WTC11 (cell line): ENCODE data around the gene TMX4. TPM values are rescaled to one million over a fixed set of nuclear protein-coding genes. Genes with fewer than 3 reads are reported as not detected.

ENCODE experiments used
- ATAC-seq: fragments of 200-7000 bp; cut with Tn5 transposase; 2 replicates; pipeline ENCODE4 v1.10.0; 2021; ENCODE audit warnings: mild to moderate bottlenecking, moderate library complexity
- CTCF ChIA-PET: fragments of 300-600 bp; sonication (Branson Sonifier 250); formaldehyde crosslinking; loops from one replicate; lab custom pipeline; 2021; ENCODE audit warnings: antibody characterized with exemption; lab: Charles Lee
- POLR2A ChIA-PET: fragments of 350-600 bp; sonication (Branson Sonifier 250); formaldehyde crosslinking; loops from one replicate; lab custom pipeline; 2021; ENCODE audit warnings: antibody characterized with exemption; lab: Charles Lee
- DNase-seq: peaks from one replicate; pipeline ENCODE4 v3.0.0; 2021; ENCODE audit warnings: low spot score
- H3K27ac Mint-ChIP-seq: 2 replicates; pipeline ENCODE4 v1.8.0; 2021; ENCODE audit warnings: mixed read lengths
- H3K27me3 Mint-ChIP-seq: 2 replicates; pipeline ENCODE4 v1.8.0; 2021; ENCODE audit warnings: low read depth, mild to moderate bottlenecking, moderate library complexity, mixed read lengths
- H3K36me3 Mint-ChIP-seq: 2 replicates; pipeline ENCODE4 v1.8.0; 2021; ENCODE audit warnings: mixed read lengths
- H3K4me1 Mint-ChIP-seq: 2 replicates; pipeline ENCODE4 v1.8.0; 2022; ENCODE audit warnings: mixed read lengths
- H3K4me3 Mint-ChIP-seq: 2 replicates; pipeline ENCODE4 v1.8.0; 2021; ENCODE audit warnings: mild to moderate bottlenecking, moderate library complexity, mixed read lengths
- H3K9me3 Mint-ChIP-seq: 2 replicates; pipeline ENCODE4 v1.8.0; 2021; ENCODE audit warnings: mixed read lengths
- CBFB ChIP-seq: sonication (generic); formaldehyde crosslinking; IDR thresholded peaks from 2 replicates; pipeline ENCODE4 v1.8.1; 2022; ENCODE audit warnings: mild to moderate bottlenecking, low read depth, missing genetic modification reagents
- ESRRA ChIP-seq: sonication (generic); formaldehyde crosslinking; IDR thresholded peaks from 2 replicates; pipeline ENCODE4 v1.8.1; 2022; ENCODE audit warnings: mild to moderate bottlenecking, missing genetic modification reagents, borderline replicate concordance
- GABPB1 ChIP-seq: sonication (generic); formaldehyde crosslinking; IDR thresholded peaks from 2 replicates; pipeline ENCODE4 v1.8.1; 2023; ENCODE audit warnings: mild to moderate bottlenecking, missing genetic modification reagents
- NFATC4 ChIP-seq: fragments of 250-450 bp; sonication (Bioruptor Pico); IDR thresholded peaks from 2 replicates; pipeline ENCODE4 v1.9.0; 2021; ENCODE audit warnings: mild to moderate bottlenecking
- NFE2L1 ChIP-seq: sonication (generic); formaldehyde crosslinking; IDR thresholded peaks from 2 replicates; pipeline ENCODE4 v1.8.1; 2023; ENCODE audit warnings: missing genetic modification reagents
- SP1 ChIP-seq: sonication (generic); formaldehyde crosslinking; conservative IDR thresholded peaks from 2 replicates; pipeline ENCODE4 v1.8.1; 2022; ENCODE audit warnings: missing genetic modification reagents
- TEAD4 ChIP-seq: sonication (generic); formaldehyde crosslinking; IDR thresholded peaks from 2 replicates; pipeline ENCODE4 v1.8.0; 2022; ENCODE audit warnings: mild to moderate bottlenecking, missing genetic modification reagents
- ZNF121 ChIP-seq: sonication (generic); formaldehyde crosslinking; IDR thresholded peaks from 2 replicates; pipeline ENCODE4 v1.8.0; 2023; ENCODE audit warnings: missing genetic modification reagents
- total RNA-seq: library from RNA; stranded (reverse); gene quantifications from 3 replicates; pipeline ENCODE4 v1.2.3, GENCODE V29; 2021
- TF ChIP-seq, protein P1 (sequence below): sonication (generic); formaldehyde crosslinking; IDR thresholded peaks from 2 replicates; pipeline ENCODE4 v1.8.1; 2023; ENCODE audit warnings: mild to moderate bottlenecking, missing genetic modification reagents
- TF ChIP-seq, protein P2 (sequence below): sonication (generic); formaldehyde crosslinking; IDR thresholded peaks from 2 replicates; pipeline ENCODE4 v1.8.0; 2023; ENCODE audit warnings: mild to moderate bottlenecking, missing genetic modification reagents
- TF ChIP-seq, protein P3 (sequence below): sonication (generic); formaldehyde crosslinking; IDR thresholded peaks from 2 replicates; pipeline ENCODE4 v1.8.1; 2022; ENCODE audit warnings: mild to moderate bottlenecking, missing genetic modification reagents, moderate library complexity, borderline replicate concordance
- TF ChIP-seq, protein P4 (sequence below): fragments of 250-450 bp; sonication (Bioruptor Pico); IDR thresholded peaks from 2 replicates; pipeline ENCODE4 v1.8.0; 2021; ENCODE audit warnings: mild to moderate bottlenecking
- TF ChIP-seq, protein P5 (sequence below): sonication (generic); formaldehyde crosslinking; IDR thresholded peaks from 2 replicates; pipeline ENCODE4 v1.8.1; 2022; ENCODE audit warnings: mild to moderate bottlenecking, moderate library complexity, missing genetic modification reagents
- TF ChIP-seq, protein P6 (sequence below): fragments of 250-450 bp; sonication (Bioruptor Pico); IDR thresholded peaks from 2 replicates; pipeline ENCODE4 v1.9.0; 2021; ENCODE audit warnings: moderate library complexity, mild to moderate bottlenecking, inconsistent platforms, borderline replicate concordance

The TMX4 gene
- total RNA-seq, 1 experiment from 2014 or later = 9.8 TPM

DNA sequence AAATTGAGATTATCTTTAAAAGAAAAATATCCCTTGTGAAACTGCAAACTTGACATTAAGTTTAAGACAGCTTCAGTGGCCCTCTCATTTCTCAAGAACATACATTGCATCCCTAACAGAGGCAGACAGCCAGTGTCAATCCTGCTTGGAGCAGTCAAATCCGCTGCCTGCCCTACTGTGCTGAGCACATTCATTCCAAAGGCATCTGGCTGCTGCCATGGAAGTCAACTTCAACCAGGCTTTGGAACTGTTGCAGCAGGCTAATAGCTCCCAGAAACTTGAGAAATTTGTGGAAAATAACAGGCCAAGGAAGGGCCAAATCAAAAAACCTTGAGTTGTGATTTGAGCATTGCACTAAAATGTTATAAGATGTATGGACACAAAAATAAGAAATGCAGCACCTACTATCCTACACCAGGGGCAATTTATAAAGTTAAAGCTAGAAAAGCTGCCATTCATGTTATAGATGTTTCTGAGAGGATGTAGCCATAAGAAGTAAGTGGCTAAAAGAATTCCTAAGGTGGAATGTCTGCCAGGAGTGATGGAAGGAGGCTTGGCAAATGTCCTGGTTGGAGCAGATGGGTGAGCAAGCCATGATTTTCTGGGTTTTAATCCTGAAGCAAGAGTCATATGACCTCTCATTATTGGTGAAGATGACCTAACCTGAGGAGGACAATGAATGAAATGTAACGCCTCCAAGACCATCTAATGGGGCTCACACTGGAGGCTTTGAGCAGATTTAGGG is 47.9 kb downstream of the TMX4 start (continued):
- TF ChIP-seq, protein P1, sequence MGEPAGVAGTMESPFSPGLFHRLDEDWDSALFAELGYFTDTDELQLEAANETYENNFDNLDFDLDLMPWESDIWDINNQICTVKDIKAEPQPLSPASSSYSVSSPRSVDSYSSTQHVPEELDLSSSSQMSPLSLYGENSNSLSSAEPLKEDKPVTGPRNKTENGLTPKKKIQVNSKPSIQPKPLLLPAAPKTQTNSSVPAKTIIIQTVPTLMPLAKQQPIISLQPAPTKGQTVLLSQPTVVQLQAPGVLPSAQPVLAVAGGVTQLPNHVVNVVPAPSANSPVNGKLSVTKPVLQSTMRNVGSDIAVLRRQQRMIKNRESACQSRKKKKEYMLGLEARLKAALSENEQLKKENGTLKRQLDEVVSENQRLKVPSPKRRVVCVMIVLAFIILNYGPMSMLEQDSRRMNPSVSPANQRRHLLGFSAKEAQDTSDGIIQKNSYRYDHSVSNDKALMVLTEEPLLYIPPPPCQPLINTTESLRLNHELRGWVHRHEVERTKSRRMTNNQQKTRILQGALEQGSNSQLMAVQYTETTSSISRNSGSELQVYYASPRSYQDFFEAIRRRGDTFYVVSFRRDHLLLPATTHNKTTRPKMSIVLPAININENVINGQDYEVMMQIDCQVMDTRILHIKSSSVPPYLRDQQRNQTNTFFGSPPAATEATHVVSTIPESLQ (CRISPR knock-in tag) = no peak
- TF ChIP-seq, protein P2, sequence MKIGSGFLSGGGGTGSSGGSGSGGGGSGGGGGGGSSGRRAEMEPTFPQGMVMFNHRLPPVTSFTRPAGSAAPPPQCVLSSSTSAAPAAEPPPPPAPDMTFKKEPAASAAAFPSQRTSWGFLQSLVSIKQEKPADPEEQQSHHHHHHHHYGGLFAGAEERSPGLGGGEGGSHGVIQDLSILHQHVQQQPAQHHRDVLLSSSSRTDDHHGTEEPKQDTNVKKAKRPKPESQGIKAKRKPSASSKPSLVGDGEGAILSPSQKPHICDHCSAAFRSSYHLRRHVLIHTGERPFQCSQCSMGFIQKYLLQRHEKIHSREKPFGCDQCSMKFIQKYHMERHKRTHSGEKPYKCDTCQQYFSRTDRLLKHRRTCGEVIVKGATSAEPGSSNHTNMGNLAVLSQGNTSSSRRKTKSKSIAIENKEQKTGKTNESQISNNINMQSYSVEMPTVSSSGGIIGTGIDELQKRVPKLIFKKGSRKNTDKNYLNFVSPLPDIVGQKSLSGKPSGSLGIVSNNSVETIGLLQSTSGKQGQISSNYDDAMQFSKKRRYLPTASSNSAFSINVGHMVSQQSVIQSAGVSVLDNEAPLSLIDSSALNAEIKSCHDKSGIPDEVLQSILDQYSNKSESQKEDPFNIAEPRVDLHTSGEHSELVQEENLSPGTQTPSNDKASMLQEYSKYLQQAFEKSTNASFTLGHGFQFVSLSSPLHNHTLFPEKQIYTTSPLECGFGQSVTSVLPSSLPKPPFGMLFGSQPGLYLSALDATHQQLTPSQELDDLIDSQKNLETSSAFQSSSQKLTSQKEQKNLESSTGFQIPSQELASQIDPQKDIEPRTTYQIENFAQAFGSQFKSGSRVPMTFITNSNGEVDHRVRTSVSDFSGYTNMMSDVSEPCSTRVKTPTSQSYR (CRISPR knock-in tag) = no peak
- no peak for TF ChIP-seq ZNF121
- TF ChIP-seq, protein P3, sequence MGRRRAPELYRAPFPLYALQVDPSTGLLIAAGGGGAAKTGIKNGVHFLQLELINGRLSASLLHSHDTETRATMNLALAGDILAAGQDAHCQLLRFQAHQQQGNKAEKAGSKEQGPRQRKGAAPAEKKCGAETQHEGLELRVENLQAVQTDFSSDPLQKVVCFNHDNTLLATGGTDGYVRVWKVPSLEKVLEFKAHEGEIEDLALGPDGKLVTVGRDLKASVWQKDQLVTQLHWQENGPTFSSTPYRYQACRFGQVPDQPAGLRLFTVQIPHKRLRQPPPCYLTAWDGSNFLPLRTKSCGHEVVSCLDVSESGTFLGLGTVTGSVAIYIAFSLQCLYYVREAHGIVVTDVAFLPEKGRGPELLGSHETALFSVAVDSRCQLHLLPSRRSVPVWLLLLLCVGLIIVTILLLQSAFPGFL = no peak
- TF ChIP-seq NFATC4 (CRISPR knock-in tag) = no peak
- no peak for TF ChIP-seq GABPB1 (CRISPR knock-in tag)
- TF ChIP-seq TEAD4 (CRISPR knock-in tag) = no peak
- no peak for TF ChIP-seq ESRRA (CRISPR knock-in tag)
- TF ChIP-seq, protein P4, sequence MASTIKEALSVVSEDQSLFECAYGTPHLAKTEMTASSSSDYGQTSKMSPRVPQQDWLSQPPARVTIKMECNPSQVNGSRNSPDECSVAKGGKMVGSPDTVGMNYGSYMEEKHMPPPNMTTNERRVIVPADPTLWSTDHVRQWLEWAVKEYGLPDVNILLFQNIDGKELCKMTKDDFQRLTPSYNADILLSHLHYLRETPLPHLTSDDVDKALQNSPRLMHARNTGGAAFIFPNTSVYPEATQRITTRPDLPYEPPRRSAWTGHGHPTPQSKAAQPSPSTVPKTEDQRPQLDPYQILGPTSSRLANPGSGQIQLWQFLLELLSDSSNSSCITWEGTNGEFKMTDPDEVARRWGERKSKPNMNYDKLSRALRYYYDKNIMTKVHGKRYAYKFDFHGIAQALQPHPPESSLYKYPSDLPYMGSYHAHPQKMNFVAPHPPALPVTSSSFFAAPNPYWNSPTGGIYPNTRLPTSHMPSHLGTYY (CRISPR knock-in tag) = no peak

DNA sequence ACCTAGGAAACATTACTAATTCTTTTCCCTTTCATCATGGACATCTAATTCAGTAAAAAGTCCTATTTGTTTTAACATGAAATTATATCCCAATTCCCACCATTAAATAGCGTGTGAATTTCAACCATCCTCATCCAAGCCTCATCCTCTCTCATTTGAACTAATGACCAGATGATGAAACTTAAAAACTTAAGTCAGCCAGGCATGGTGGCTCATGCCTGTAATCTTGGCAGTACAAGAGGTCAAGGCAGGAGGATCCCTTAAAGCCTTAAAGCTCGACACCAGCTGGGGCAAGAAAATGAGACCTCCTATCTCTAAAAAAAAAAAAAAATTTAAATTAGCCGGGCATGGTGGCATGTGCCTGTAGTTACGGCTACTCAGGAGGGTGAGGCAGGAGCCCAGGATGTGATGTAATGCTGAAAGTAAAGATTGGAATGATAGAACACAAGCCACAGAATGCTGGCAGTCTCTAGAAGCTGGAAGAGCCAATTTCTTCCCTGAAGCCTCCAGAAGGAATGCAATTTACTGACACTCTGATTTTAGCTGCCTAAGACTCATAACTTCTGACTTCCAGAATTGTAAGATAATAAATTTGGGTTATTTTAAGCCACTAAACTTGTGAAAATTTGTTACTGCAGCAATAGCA is 52.2 kb downstream of the TMX4 start:
- DNase-seq (no peak), ATAC-seq (no peak)
- Mint-ChIP-seq H3K27me3 (no peaks in the 10 kb centered on the region; the same call in 1 of the 2 replicates), H3K36me3 (no peaks in the 10 kb centered on the region), H3K27ac (no peak overlapping the region), H3K4me3 (no peak overlapping the region), H3K4me1 (no peaks in the 10 kb centered on the region), H3K9me3 (no peaks in the 10 kb centered on the region)
- TF ChIP-seq, protein P5, sequence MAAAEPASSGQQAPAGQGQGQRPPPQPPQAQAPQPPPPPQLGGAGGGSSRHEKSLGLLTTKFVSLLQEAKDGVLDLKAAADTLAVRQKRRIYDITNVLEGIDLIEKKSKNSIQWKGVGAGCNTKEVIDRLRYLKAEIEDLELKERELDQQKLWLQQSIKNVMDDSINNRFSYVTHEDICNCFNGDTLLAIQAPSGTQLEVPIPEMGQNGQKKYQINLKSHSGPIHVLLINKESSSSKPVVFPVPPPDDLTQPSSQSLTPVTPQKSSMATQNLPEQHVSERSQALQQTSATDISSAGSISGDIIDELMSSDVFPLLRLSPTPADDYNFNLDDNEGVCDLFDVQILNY (CRISPR knock-in tag) = no peak
- no peak for TF ChIP-seq SP1
- TF ChIP-seq GABPB1 (CRISPR knock-in tag) = no peak
- TF ChIP-seq, protein P6, sequence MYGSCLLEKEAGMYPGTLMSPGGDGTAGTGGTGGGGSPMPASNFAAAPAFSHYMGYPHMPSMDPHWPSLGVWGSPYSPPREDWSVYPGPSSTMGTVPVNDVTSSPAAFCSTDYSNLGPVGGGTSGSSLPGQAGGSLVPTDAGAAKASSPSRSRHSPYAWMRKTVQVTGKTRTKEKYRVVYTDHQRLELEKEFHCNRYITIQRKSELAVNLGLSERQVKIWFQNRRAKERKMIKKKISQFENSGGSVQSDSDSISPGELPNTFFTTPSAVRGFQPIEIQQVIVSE (CRISPR knock-in tag) = no peak
- TF ChIP-seq CBFB (CRISPR knock-in tag) = no peak
- TF ChIP-seq NFE2L1 (CRISPR knock-in tag) = no peak
- ChIA-PET POLR2A (no interaction called here), CTCF (interaction anchor here (1.0 to 1.3 kb wide), 2 partner anchors 17 to 755 kb away, joined by 3 to 4 read pairs; no protein-coding TSS in a partner anchor)
